ENCODE measurements around the gene SPTLC2.
"Not testable (repeated sequence)": the region's sequence is repeated elsewhere in the genome, so short reads cannot be mapped to it uniquely, and the experiment has no call there.

SPTLC2 gene

DNA sequence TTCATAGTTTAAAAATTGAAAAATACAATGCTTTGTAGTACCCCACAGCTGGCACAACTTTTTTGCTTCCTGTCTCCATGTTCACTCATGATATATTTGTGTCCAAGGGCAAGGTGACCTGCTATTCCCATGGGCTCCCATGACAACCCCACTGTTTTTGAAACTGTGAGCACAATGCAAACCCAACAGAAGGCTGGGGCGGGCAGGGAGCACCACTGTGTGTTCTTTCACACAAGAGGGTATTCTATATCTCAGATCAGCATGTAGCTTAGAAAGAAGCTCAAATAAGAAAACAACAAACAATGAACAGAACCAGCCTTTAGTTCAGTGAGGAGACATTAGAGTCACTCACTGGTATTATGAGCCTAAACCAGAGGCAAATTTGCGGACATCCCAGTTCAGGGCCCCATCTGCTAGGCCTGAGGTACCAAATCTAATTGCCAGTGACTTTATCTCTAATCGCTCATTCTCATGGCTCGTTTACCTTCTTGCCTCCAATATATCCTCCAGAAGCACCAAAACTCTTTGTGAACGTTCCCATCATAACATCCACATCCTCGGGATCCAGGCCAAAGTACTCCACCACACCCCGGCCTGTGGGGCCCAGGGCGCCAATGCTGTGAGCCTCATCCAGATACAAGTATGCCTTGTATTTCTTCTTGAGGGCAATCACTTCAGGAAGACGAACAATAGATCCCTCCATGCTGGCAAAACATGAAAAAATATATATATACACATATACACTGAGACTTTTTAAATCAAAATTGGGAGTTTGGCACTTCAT is 61.4 kb downstream of the SPTLC2 start:
- no peak overlapping the region for H3K4me3 ChIP-seq (ENCODE audit: low read depth, low read length)

DNA sequence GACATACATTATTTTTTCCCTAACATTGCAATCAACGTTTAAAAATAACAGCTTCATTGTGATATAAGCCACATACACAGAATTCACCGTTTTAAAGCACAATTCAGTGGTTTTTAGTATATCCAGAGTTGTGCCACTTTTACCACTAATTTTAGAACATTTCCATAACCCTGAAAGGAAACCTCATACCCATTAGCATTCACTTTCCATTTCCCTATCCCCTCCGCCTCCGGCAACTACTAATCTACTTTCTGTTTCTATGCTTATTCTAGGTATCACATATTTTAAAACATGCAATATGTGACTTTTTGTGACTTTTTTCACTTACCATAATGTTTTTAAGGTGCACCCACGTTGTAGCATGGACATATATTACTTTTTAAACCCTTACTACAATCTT is 62.2 kb downstream of the SPTLC2 start:
- H3K4me3 ChIP-seq (ENCODE audit: low read depth, low read length) = no peak overlapping the region

DNA sequence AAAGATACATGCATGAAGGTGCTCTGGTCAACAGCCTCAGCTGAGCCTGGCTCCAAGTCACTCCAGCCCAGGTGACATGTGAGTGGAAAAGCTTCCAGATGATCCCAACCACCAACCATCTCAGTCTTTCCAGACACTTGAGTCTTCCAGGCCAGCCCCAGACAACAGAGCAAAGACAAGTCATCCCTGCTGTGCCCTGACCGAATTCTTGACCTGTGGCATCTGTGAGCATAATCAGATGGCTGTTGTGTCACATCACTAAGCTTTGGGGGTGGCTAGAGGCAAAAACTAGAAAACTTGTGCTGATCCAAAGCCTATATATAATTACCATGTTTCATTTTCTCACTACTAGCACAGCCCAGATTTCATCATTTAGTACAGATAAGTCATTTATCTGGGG is 67.0 kb downstream of the SPTLC2 start:
- no peak overlapping the region for H3K4me3 ChIP-seq (ENCODE audit: low read depth, low read length)

DNA sequence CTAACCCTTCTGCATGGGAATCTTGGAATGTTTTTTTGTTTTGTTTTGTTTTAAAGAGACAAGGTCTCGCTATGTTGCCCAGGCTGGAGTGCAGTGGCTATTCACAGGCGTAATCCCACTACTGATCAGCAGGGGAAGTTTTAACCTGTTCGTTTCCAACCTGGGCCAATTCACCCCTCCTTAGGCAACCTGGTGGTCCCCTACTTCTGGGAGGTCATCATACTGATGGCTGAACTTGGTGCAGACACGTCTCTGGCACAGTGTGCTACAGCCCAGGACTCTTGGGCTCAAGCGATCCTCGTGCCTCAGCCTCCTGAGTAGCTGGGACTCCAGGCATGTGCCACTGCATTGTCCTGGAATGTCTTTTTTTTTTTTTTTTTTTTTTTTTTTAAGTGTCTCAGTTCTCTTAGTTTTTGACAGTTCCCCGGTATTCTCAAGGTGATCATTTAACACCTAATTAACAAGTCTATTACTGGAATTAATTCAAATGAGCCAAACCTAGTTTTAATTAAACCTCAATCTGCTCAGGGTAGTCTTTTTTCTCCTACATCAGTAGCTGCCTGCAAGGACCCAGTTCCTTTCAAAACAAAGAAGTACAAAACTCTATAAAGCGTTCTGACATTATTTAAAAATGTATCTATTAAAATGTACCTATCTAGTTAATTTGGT is 68.8 kb downstream of the SPTLC2 start:
- no peak overlapping the region for H3K4me3 ChIP-seq (ENCODE audit: low read depth, low read length)

DNA sequence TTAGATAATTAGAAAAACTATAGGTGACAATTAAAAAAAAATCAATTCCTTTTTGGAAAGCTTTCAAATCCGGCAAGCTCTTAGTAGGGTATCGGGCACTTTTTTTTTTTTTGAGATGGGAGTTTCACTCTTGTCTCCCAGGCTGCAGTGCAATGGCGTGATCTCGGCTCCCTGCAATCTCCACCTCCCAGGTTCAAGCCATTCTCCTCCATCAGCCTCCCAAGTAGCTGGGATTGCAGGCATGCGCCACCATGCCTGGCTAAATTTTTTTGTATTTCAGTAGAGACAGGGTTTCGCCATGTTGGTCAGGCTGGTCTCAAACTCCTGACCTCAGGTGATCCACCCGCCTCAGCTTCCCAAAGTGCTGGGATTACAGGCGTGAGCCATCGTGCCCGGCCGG is 71.3 kb downstream of the SPTLC2 start:
- not testable (repeated sequence) for H3K4me3 ChIP-seq (ENCODE audit: low read depth, low read length)

DNA sequence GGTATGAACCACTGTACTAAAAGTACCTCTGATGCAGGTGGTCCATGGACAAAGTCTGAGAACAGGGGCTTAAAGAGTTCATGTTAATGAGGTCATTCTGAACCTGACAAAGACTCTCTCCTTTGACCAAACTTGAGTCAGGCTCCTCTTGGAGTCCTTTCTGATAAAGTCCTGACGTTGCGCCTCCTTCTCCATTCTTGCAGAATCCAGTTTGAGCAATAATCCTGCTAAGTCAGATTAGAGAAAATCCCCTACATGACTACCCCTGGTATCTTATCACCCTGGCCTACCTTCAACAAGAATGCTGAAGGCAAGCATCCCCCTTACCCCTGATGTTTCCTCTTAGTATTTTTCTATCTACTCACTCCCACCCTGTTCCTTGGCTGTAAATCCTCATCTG is 71.9 kb downstream of the SPTLC2 start:
- H3K4me3 ChIP-seq (ENCODE audit: low read depth, low read length) = no peak overlapping the region

DNA sequence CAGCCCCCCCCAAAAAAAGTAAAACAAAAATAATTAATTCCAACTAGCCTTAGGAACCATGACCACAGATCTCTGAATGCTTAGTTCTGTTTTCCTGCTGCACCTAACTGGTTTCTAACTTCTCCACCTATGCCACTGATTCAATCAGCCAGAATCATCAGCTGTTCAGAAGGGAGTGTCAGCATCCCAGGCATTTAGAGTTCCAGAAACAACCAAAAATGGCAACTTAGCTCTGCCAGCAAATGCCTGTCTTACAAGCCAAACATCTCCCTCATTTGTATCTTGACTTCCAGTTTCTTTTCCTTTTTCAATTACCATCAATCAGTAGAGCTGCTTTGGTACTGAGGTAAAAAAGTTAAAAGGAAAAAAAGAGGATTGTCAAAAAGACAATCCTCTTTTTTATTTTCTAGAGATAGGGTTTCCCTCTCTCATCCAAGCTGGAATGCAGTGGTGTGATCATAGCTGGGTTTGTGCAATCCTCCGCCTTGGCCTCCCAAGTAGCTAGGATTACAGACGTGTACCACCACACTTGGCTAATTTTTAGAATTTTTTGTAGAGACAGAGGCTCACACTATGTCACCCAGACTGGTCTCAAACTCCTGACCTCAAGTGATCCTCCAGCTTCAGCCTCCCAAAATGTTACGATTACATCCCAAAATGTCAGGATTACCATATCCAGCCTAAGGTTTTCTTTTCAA is 72.7 kb downstream of the SPTLC2 start:
- H3K4me3 ChIP-seq (ENCODE audit: low read depth, low read length) = no peak overlapping the region

DNA sequence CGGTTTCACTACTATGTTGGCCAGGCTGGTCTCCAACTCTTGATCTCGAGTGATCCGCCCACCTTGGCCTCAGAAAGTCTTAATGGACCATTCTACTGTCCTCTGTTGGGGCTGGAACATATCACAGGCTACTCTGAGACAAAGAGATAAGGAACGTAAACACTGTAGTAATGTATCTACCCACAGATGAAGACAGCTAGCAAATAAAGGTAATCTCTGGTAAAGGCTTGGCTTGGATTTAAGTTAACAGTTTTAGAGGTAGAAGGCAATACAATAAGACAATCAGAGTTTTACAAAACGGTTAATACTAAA is 73.2 kb downstream of the SPTLC2 start:
- H3K4me3 ChIP-seq (ENCODE audit: low read depth, low read length) = no peak overlapping the region

DNA sequence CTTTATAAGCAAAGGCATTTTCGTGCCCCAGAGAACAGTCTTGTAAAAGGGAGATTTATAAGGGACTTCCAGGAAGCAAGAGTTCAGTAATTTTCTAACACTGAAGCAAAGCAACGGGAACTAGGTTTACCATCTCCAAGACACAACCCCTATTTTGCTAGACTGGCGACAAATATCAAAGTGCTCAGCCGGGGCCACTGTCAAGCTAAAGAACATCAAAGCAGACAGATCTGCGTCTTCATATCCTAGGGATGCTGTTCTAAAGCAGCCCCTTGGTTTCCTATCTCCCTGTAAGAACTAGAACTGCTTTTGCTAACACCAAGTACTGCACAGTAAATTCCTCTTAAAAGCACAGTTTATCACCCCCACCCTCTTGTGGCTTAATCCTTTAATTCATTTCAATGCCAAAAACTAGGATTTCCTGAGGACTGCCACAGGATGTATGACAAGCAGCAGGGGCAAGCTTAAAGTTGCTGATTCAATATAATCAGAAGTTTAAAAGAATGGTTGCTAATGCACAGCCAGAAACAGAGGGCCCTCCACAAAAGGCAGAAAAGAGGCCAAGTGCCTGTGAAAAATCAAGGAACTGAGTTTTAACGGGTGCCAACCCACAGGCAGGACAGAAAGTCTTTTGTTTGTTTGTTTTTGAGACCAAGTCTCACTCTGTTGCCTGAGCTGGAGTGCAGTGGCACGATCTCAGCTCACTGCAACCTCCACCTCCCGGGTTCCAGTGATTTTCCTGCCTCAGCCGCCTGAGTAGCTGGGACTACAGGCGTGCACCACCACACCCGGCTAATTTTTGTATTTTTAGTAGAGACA is 73.8 kb downstream of the SPTLC2 start:
- H3K4me3 ChIP-seq (ENCODE audit: low read depth, low read length) = no peak overlapping the region

DNA sequence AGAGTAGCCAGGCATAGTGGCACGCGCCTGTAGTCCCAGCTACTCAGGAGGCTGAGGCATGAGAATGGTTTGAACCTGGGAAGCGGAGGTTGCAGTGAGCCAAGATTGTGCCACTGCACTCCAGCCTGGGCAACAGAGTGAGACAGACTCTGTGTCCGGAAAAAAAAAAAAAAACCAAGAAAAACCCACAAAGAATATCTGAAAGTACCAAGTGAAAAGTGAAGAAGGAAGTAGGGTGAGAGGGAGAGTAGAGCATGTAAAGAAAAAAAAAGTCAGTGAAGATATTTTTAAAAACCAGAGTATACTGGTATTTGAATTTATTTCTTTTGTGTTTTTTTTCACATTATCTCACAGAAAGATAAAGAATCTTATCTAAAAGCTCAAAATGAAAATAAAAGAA is 74.5 kb downstream of the SPTLC2 start:
- H3K4me3 ChIP-seq (ENCODE audit: low read depth, low read length) = no peak overlapping the region

DNA sequence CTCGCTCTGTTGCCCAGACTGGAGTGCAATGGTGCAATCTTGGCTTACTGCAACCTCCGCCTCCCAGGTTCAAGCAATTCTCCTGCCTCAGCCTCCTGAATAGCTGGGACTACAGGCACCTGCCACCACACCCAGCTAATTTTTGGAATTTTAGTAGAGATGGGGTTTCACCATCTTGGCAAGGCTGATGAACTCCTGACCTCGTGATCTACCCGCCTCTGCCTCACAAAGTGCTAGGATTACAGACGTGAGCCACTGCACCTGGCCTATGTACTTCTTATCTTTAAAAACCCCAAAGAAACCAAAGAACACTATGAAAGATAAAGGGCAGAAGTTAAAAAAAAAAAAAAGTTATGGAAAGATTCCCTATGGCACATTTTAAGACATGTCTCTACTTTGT is 79.5 kb downstream of the SPTLC2 start:
- not testable (repeated sequence) for H3K4me3 ChIP-seq (ENCODE audit: low read depth, low read length)

DNA sequence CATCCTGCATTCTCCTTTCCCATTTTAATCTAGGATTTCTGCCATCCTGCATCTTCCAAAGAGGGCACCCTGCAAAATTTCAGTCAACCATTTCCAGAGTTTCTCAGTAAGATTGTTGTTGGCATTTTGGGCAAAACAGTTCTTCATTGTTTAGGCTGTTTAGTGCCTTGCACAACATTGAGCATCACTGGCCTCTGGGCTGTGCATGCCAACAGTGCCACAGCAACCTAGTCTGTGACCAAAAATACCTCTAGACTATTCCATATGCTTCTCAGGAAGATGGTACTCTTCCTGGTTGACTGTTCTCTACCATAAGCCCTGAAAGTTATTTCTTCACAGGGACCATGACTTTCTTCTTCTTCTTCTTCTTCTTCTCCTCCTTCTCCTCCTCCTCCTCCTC is 85.4 kb downstream of the SPTLC2 start:
- no peak overlapping the region for H3K4me3 ChIP-seq (ENCODE audit: low read depth, low read length)

DNA sequence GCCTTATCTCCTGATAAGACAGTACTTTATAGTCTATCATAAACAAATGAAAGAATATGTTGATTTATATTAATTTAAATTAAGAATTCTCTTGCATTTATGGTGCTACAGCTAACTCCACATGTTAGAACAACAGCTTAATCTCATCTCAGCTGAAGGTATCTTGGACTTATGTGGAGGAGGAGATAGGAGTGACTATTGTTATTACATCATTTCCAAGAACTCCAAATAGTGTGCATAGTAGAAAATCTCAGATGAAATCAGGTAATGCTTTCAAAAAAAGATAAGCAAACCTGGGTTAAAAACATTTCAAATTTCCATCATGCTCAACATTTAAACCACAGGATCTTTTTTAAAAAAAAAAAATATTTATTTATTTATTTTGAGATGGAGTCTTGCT is 86.5 kb downstream of the SPTLC2 start:
- H3K4me3 ChIP-seq (ENCODE audit: low read depth, low read length) = no peak overlapping the region

DNA sequence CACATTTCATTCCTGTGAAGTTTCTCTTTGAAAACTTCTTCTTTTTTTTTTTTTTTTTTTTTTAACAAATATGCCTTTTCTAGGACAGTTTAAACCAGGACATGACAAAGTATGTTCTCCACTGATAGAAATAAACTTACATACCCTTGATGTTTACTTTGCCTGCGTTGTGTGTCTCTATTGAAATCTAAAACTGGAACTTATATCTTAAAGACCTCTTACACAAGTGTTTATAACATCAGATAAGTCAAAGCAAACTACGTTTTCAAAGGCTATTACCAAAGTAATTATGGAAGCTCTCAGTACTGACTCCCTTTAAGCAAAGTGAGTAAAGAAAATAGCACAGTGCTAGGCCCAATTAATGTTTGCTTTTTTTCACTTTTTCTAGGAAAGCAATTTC is 87.2 kb downstream of the SPTLC2 start:
- H3K4me3 ChIP-seq (ENCODE audit: low read depth, low read length) = no peak overlapping the region

DNA sequence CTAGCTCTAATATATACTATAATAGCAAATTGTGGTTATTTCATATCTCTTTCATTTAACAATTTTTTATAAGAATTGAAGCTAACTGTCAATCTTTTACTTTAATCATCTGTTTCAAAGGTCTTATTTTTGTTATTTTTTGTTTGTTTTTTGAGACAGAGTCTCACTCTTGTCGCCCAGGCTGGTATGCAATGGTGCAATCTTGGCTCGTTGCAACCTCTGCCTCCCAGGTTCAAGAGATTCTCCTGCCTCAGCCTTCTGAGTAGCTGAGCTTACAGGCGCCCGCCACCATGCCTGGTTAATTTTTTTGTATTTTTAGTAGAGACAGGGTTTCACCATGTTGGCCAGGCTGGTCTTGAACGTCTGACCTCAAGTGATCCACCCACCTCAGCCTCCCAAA is 87.7 kb downstream of the SPTLC2 start:
- H3K4me3 ChIP-seq (ENCODE audit: low read depth, low read length) = not testable (repeated sequence)

DNA sequence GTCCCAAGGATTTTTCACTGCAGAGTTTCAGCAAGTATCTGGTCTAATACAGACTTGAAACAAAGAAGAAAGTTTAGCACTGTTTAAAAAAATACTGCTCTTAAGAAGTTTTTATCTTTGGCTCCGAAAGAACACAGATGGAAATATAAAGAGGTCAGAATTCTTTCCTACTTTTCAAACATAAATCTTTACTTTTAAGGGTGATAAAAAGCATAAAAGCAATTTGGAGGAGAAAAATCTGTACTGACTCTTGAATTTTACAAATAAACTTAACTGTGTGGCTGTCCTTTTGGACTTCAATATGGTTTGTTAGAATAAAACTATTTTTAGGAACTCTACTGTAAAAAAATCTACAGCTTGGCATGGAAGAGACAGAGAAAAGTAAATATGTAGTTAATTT is 90.2 kb downstream of the SPTLC2 start:
- no peak overlapping the region for H3K4me3 ChIP-seq (ENCODE audit: low read depth, low read length)

DNA sequence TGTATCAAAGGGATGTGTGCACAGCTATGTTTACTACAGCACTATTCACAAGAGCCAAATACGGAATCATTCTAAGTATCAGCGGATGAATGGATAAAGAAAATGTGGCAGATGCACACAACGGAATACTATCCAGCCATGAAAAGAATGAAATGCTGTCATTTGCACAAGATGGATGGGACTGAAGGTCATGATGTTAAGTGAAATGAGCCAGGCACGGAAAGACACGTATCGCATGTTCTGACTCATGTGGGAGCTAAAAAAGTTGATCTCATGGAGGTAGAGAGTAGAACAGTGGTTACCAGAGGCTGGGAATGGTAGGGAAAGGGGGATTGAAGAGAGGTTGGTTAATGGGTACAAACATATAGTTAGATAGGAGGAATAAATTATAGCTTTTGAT is 91.9 kb downstream of the SPTLC2 start:
- H3K4me3 ChIP-seq (ENCODE audit: low read depth, low read length) = no peak overlapping the region

DNA sequence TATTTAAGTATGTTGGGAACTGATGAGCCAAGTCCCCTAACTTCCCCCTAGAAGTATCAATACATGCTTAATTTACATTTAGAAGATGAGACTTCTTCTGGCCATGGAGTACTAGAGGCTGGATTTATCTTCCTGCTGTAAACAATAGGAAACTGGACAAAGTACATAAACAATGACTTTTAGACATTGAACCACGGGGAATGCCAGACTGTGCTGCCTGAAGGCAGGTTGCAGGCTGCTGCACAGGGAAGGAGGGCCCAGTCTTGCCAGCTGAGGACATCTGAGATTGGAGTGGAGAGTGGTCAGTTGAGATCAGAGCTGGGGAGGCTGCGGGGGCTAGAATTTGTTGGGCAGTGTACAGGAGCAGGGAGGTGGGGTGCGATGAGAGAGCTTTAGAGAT is 93.3 kb downstream of the SPTLC2 start:
- no peak overlapping the region for H3K4me3 ChIP-seq (ENCODE audit: low read depth, low read length)

DNA sequence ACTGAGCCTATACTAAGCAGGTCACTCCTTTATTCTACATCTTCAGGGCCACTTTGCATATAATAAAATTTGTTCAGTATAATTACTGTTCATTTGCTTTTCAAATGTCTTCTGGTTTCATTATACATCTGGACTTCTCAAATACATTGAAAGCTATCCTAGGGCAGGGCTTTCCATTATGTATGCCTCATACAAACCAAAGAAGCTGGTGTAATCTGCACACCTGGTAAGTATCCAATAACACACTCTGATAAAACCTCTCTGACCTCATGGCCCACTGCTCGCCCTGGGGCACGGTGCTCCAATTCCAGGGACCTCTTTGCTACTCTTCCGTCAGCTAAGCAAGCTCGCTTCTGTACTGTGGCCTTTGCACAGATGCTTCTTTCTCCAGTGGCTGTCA is 95.9 kb downstream of the SPTLC2 start:
- no peak overlapping the region for H3K4me3 ChIP-seq (ENCODE audit: low read depth, low read length)

DNA sequence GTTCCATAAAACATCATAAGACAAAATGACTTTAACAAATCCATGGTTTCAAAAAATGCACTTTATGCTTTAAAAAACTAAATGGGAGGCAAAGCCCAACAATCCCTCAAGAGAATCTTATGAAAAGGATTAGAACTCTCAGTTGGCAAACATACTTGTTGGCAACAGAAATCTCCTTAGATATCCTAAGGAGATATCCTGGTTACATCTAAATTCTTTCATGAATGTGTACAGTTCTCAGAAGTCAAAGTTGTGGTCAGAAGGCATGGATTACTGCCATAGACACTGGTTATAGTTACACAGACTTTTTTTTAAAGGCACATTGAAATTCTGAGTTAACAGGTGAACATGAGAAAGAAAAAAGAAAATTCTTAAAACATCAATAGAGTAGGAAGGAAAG is 100.3 kb downstream of the SPTLC2 start:
- H3K4me3 ChIP-seq (ENCODE audit: low read depth, low read length) = no peak overlapping the region

DNA sequence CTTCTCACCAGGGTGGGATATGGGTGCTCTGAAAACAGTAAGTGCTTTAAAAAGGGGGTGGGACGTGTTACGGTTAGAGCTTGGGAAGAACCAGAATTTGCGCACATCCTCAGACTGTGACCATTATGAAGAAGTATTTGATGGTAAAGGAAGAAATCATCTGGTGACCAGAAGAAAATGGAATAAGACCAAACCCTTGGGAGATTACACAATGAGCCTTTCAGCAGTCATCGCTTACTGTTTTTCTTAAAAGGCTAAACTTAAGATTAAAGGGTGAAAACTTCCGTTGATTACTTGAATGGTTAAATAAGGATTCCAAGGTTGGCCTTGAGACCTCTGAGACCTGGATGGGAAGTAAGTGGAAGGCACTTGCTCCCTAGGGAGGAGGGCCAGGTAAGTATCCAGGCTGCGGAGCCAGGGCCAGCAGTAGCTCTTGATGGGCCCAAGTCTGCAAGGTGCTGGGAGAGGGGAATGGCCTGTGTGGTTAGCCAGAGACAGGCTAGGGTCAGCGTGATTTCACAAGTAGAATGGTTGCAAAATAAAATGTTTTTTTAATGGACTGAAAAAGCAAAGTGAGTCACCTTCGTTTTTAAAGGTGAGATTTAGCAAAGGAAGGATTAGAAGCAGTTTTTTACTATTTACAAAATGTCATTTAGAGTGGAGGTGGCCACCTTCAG is 104.8 kb downstream of the SPTLC2 start:
- H3K4me3 ChIP-seq (ENCODE audit: low read depth, low read length) = no peak overlapping the region

Measured in iPS-11a (cell line).